ENCODE results near the gene HOXA4.

DNA sequence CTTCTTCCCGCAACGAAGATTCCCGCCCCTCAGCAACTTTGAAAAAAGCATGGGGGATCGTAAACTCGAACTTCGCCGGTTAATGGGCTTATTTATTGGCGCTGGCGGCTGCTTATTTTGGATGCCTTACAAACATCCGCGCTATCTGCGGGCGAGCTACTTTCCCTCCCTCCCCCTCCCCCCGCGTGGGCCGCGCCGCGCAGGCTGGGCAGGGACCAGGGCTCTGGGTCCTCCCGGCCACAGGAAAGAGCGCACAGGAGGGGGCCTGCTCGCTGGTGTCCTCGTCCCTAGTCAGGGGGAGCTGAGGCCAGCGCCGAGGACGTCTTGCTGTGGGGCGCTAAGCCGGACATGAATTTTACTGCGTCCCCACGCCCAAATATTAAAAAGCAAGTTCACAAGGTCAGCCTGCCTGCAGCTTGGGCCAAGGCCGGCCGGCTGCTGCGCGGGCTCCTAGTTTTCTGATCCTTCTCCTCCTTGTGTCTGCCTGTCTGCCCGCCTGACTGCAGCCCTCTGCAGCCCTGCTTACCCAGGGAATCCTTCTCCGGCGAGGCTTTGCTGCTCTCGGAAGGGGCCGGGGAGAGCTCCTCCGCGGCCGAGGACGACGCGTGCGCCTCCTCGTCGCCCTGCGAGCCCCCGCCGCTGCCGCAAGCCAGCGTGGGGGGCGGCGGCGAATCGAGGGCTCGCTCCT lies 42.4 kb upstream of the HOXA4 start:
- TF ChIP-seq NRF1 (IDR thresholded peaks at IDR 0.05; ENCODE audit: low read depth, low read length) (no peak), SUZ12 (IDR thresholded peaks at IDR 0.05; ENCODE audit: low read length) (no peak; the same call in none of the 2 replicates), SAP30 (IDR thresholded peaks at IDR 0.05; ENCODE audit: insufficient read depth, insufficient replicate concordance, low read length) (no peak), RAD21 (IDR thresholded peaks at IDR 0.05 in 1 of 2, conservative IDR thresholded peaks at IDR 0.05 in 1 of 2; ENCODE audit: low read depth in 2 of 2, low read length in 2 of 2) (no peak), POLR2A (IDR thresholded peaks at IDR 0.05; ENCODE audit: control extremely low read depth in 1 of 2, low read depth in 2 of 2, low read length in 2 of 2) (no peak), GABPA (IDR thresholded peaks at IDR 0.05; ENCODE audit: borderline replicate concordance, insufficient read depth, low read length) (no peak), CREB1 (IDR thresholded peaks at IDR 0.05) (no peak), EP300 (IDR thresholded peaks at IDR 0.05; ENCODE audit: borderline replicate concordance in 1 of 2, low read depth in 2 of 2, low read length in 2 of 2) (no peak)
- TF ChIP-seq, protein P1, sequence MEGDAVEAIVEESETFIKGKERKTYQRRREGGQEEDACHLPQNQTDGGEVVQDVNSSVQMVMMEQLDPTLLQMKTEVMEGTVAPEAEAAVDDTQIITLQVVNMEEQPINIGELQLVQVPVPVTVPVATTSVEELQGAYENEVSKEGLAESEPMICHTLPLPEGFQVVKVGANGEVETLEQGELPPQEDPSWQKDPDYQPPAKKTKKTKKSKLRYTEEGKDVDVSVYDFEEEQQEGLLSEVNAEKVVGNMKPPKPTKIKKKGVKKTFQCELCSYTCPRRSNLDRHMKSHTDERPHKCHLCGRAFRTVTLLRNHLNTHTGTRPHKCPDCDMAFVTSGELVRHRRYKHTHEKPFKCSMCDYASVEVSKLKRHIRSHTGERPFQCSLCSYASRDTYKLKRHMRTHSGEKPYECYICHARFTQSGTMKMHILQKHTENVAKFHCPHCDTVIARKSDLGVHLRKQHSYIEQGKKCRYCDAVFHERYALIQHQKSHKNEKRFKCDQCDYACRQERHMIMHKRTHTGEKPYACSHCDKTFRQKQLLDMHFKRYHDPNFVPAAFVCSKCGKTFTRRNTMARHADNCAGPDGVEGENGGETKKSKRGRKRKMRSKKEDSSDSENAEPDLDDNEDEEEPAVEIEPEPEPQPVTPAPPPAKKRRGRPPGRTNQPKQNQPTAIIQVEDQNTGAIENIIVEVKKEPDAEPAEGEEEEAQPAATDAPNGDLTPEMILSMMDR (IDR thresholded peaks at IDR 0.05; ENCODE audit: control extremely low read depth in 1 of 3, insufficient read depth in 1 of 3, low read depth in 1 of 3, low read length in 3 of 3), result no peak
